HEK293 (cell line): Measurements from ENCODE around the gene AGBL3.

Source experiments
- ZNF16 ChIP-seq: fragments of 450-650 bp; formaldehyde crosslinking; IDR thresholded peaks from 2 replicates; pipeline ENCODE4 v1.5.1; 2016; ENCODE audit warnings: low read depth, missing biosample characterization, missing genetic modification characterization
- ZNF324 ChIP-seq: fragments of 450-650 bp; formaldehyde crosslinking; IDR thresholded peaks from 2 replicates; pipeline ENCODE4 v1.5.1; 2016; ENCODE audit warnings: missing biosample characterization, missing genetic modification characterization
- ZNF544 ChIP-seq: fragments of 450-650 bp; formaldehyde crosslinking; IDR thresholded peaks from 2 replicates; pipeline ENCODE4 v1.5.0; 2017; ENCODE audit warnings: missing biosample characterization, missing genetic modification characterization
- ZNF610 ChIP-seq: fragments of 450-650 bp; formaldehyde crosslinking; IDR thresholded peaks from 2 replicates; pipeline ENCODE4 v1.5.1; 2016; ENCODE audit warnings: missing biosample characterization, missing genetic modification characterization, borderline replicate concordance
- ZNF747 ChIP-seq: fragments of 450-650 bp; formaldehyde crosslinking; IDR thresholded peaks from 2 replicates; pipeline ENCODE4 v1.5.1; 2016; ENCODE audit warnings: missing biosample characterization, missing genetic modification characterization
- ZNF791 ChIP-seq: fragments of 450-650 bp; formaldehyde crosslinking; IDR thresholded peaks from 2 replicates; pipeline ENCODE4 v1.5.1; 2016; ENCODE audit warnings: missing biosample characterization, missing genetic modification characterization
- TF ChIP-seq, protein P1 (sequence below): fragments of 450-650 bp; formaldehyde crosslinking; IDR thresholded peaks from 2 replicates; pipeline ENCODE4 v1.5.1; 2016; ENCODE audit warnings: missing biosample characterization, missing genetic modification characterization

DNA sequence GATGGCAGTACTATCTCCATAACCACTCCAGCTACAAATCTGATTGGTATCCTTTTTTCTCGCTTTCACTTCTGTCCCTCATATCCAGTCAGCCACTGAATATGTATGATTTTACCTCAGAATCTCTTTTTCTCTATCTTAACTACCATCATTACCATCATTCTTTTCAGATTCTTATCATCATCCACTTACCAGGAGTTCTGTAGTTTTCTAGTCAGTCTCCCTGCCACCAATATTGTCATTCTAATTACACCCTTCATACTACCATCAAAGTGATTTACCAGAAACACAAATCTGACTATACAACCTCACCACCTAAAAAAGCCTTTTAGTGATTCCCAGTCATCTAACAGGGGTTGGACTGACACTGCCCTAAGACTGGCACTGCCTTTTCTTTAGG is 96.7 kb downstream of the AGBL3 start:
- TF ChIP-seq, protein P1, sequence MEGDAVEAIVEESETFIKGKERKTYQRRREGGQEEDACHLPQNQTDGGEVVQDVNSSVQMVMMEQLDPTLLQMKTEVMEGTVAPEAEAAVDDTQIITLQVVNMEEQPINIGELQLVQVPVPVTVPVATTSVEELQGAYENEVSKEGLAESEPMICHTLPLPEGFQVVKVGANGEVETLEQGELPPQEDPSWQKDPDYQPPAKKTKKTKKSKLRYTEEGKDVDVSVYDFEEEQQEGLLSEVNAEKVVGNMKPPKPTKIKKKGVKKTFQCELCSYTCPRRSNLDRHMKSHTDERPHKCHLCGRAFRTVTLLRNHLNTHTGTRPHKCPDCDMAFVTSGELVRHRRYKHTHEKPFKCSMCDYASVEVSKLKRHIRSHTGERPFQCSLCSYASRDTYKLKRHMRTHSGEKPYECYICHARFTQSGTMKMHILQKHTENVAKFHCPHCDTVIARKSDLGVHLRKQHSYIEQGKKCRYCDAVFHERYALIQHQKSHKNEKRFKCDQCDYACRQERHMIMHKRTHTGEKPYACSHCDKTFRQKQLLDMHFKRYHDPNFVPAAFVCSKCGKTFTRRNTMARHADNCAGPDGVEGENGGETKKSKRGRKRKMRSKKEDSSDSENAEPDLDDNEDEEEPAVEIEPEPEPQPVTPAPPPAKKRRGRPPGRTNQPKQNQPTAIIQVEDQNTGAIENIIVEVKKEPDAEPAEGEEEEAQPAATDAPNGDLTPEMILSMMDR (tag by site-specific recombination) = no peak
- TF ChIP-seq ZNF747 (tag by site-specific recombination) = no peak
- TF ChIP-seq ZNF16 (tag by site-specific recombination) = no peak
- TF ChIP-seq ZNF324 (tag by site-specific recombination) = no peak
- TF ChIP-seq ZNF791 (tag by site-specific recombination) = no peak
- no peak for TF ChIP-seq ZNF610 (tag by site-specific recombination)
- TF ChIP-seq ZNF544 (tag by site-specific recombination) = no peak
